Cortex of kidney (tissue), 1 donor: ENCODE measurements around the gene TBL1Y.
"Not testable (repeated sequence)": the region's sequence is repeated elsewhere in the genome, so short reads cannot be mapped to it uniquely, and the experiment has no call there.

ENCODE experiments used
- DNase-seq: peaks from one replicate; lab custom pipeline; 2025; lab: John Stamatoyannopoulos, UW

The TBL1Y gene

GRCh38 chrY:6972271-6972887, 61.9 kb downstream of the TBL1Y start:
- no peak for DNase-seq

- no peak for DNase-seq
Measured at GRCh38 chrY:6974971-6975370, 64.5 kb downstream of the TBL1Y start.

- no peak for DNase-seq
Measured at GRCh38 chrY:6977783-6978182, 67.3 kb downstream of the TBL1Y start.

- DNase-seq, result no peak
Measured at GRCh38 chrY:6983221-6983620, 72.7 kb downstream of the TBL1Y start.

GRCh38 chrY:6987811-6988210, 77.3 kb downstream of the TBL1Y start:
- DNase-seq, result no peak

- DNase-seq, result no peak
Measured at GRCh38 chrY:6989886-6990620, 79.6 kb downstream of the TBL1Y start.

GRCh38 chrY:6992041-6992440, 81.5 kb downstream of the TBL1Y start:
- no peak for DNase-seq

GRCh38 chrY:6995987-6996386, 85.5 kb downstream of the TBL1Y start:
- no peak for DNase-seq

GRCh38 chrY:6997503-6998066, 87.1 kb downstream of the TBL1Y start:
- DNase-seq, result no peak

- DNase-seq, result no peak
Measured at GRCh38 chrY:6999905-7000304, 89.4 kb downstream of the TBL1Y start.

GRCh38 chrY:7002581-7002980, 92.1 kb downstream of the TBL1Y start:
- no peak for DNase-seq

GRCh38 chrY:7007911-7008310, 97.4 kb downstream of the TBL1Y start:
- DNase-seq, result no peak

- no peak for DNase-seq
Measured at GRCh38 chrY:7008578-7009355, 98.3 kb downstream of the TBL1Y start.

GRCh38 chrY:7013051-7013450, 102.6 kb downstream of the TBL1Y start:
- DNase-seq, result no peak

- no peak for DNase-seq
Measured at GRCh38 chrY:7016521-7016920, 106.0 kb downstream of the TBL1Y start.

GRCh38 chrY:7017244-7018080, 107.0 kb downstream of the TBL1Y start:
- no peak for DNase-seq

- DNase-seq, result no peak
Measured at GRCh38 chrY:7039037-7039436, 128.5 kb downstream of the TBL1Y start.

GRCh38 chrY:7040662-7041061, 130.2 kb downstream of the TBL1Y start:
- DNase-seq, result no peak

- DNase-seq, result no peak
Measured at GRCh38 chrY:7041983-7042382, 131.5 kb downstream of the TBL1Y start.

GRCh38 chrY:7052461-7052860, 142.0 kb downstream of the TBL1Y start:
- not testable (repeated sequence) for DNase-seq

GRCh38 chrY:7056886-7057285, 146.4 kb downstream of the TBL1Y start:
- DNase-seq, result no peak

GRCh38 chrY:7078725-7079124, 168.2 kb downstream of the TBL1Y start:
- DNase-seq, result no peak
